Measurements from ENCODE around the gene IL25. TPM values are rescaled to one million over a fixed set of nuclear protein-coding genes. Genes with fewer than 3 reads are reported as not detected.

Gene IL25
- total and polyA plus RNA-seq, 2 experiments from 2014 or later = not detected

DNA sequence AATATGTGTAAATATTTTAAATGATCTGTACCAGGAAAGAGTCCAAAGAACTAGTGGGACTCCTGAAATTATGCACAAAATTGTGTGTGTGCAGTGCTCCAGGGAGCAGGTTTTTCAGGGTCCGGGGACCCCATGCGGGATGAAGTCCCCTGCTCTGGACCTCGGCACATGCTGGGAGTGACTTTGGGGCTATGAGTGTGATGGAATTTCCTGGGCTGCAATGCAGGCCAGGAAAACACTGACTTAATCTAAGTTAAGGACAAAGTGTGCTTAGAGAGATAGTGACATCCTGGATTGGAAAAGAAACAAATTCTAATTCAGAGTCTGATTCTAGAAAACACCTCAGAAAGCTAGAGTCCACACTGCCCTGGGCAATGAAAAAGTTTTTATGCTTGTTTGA lies 41.6 kb downstream of the IL25 start:
- Histone ChIP-seq H3K36me3 (ENCODE audit: insufficient read depth) (no peaks in the 10 kb centered on the region), H3K4me3 (no peak overlapping the region), H3K27me3 (ENCODE audit: insufficient read depth) (no peaks in the 10 kb centered on the region), H3K4me1 (ENCODE audit: insufficient read depth) (no peaks in the 10 kb centered on the region), H3F3A (replicated peaks; ENCODE audit: low read depth) (no peaks in the 10 kb centered on the region), H3K79me2 (replicated peaks; ENCODE audit: insufficient read depth) (no peaks in the 10 kb centered on the region), H3K27ac (ENCODE audit: low read depth) (no peak overlapping the region), H4K20me1 (replicated peaks; ENCODE audit: insufficient read depth) (no peaks in the 10 kb centered on the region), H3K9me2 (ENCODE audit: insufficient read depth) (peaks cover 3% of the 10 kb centered on the region; the same call in 1 of the 2 replicates), H2AFZ (no peak overlapping the region), H3K4me2 (no peak overlapping the region)
- H3K4me1 Mint-ChIP-seq = peaks cover 5% of the 10 kb centered on the region; the same call in 1 of the 3 replicates
- H3K36me3 Mint-ChIP-seq (ENCODE audit: low read depth) = no peaks in the 10 kb centered on the region; the same call in 2 of the 3 replicates
- H3K9me3 Mint-ChIP-seq = no peaks in the 10 kb centered on the region; the same call in 2 of the 3 replicates
- no peak overlapping the region for H3K27ac Mint-ChIP-seq
- DNase-seq (ENCODE audit: low spot score) = no peak
- peaks cover 28% of the 10 kb centered on the region for H3K27me3 Mint-ChIP-seq (ENCODE audit: insufficient read depth, low read depth, poor library complexity)
- ATAC-seq = no peak
- TF ChIP-seq ZNF462 (CRISPR knock-in tag; IDR thresholded peaks at IDR 0.05) (no peak), STAT1 (IDR thresholded peaks at IDR 0.05; ENCODE audit: unreplicated experiment) (no peak), ZNF114 (CRISPR knock-in tag; IDR thresholded peaks at IDR 0.05) (no peak), EZH2phosphoT487 (IDR thresholded peaks at IDR 0.05; ENCODE audit: unreplicated experiment) (no peak), POLR2AphosphoS5 (IDR thresholded peaks at IDR 0.05; ENCODE audit: low read depth) (no peak), CREB1 (CRISPR knock-in tag; IDR thresholded peaks at IDR 0.05; ENCODE audit: low read depth) (no peak), JUNB (IDR thresholded peaks at IDR 0.05; ENCODE audit: unreplicated experiment) (no peak), NANOG (IDR thresholded peaks at IDR 0.05; ENCODE audit: borderline replicate concordance) (no peak)
- TF ChIP-seq, protein P1, sequence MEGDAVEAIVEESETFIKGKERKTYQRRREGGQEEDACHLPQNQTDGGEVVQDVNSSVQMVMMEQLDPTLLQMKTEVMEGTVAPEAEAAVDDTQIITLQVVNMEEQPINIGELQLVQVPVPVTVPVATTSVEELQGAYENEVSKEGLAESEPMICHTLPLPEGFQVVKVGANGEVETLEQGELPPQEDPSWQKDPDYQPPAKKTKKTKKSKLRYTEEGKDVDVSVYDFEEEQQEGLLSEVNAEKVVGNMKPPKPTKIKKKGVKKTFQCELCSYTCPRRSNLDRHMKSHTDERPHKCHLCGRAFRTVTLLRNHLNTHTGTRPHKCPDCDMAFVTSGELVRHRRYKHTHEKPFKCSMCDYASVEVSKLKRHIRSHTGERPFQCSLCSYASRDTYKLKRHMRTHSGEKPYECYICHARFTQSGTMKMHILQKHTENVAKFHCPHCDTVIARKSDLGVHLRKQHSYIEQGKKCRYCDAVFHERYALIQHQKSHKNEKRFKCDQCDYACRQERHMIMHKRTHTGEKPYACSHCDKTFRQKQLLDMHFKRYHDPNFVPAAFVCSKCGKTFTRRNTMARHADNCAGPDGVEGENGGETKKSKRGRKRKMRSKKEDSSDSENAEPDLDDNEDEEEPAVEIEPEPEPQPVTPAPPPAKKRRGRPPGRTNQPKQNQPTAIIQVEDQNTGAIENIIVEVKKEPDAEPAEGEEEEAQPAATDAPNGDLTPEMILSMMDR (conservative IDR thresholded peaks at IDR 0.05; ENCODE audit: low read depth in 2 of 2) = no peak
- TF ChIP-seq, protein P2, sequence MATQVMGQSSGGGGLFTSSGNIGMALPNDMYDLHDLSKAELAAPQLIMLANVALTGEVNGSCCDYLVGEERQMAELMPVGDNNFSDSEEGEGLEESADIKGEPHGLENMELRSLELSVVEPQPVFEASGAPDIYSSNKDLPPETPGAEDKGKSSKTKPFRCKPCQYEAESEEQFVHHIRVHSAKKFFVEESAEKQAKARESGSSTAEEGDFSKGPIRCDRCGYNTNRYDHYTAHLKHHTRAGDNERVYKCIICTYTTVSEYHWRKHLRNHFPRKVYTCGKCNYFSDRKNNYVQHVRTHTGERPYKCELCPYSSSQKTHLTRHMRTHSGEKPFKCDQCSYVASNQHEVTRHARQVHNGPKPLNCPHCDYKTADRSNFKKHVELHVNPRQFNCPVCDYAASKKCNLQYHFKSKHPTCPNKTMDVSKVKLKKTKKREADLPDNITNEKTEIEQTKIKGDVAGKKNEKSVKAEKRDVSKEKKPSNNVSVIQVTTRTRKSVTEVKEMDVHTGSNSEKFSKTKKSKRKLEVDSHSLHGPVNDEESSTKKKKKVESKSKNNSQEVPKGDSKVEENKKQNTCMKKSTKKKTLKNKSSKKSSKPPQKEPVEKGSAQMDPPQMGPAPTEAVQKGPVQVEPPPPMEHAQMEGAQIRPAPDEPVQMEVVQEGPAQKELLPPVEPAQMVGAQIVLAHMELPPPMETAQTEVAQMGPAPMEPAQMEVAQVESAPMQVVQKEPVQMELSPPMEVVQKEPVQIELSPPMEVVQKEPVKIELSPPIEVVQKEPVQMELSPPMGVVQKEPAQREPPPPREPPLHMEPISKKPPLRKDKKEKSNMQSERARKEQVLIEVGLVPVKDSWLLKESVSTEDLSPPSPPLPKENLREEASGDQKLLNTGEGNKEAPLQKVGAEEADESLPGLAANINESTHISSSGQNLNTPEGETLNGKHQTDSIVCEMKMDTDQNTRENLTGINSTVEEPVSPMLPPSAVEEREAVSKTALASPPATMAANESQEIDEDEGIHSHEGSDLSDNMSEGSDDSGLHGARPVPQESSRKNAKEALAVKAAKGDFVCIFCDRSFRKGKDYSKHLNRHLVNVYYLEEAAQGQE (IDR thresholded peaks at IDR 0.05; ENCODE audit: unreplicated experiment) = no peak
- H3K4me3 Mint-ChIP-seq = no peak overlapping the region

Measured in GM23338 (cell line).